DOHH2 (cell line): ENCODE results near the gene HHATL.

Experiments used
- H3F3A ChIP-seq: fragments of 200-600 bp; sonication (generic), shearing (Covaris generic); 2 replicates; pipeline ENCODE4 v1.6.0; 2016; ENCODE audit warnings: antibody characterized with exemption, mild to moderate bottlenecking; ENCODE audit not compliant: control insufficient read depth, insufficient read depth
- H3K27ac ChIP-seq: fragments of 200-600 bp; sonication (generic); 2 replicates; pipeline ENCODE4 v1.5.1; 2014; ENCODE audit warnings: low read depth, mild to moderate bottlenecking, low read length, moderate library complexity
- H3K27me3 ChIP-seq: fragments of 200-600 bp; sonication (generic); 2 replicates; pipeline ENCODE4 v1.6.1; 2014; ENCODE audit warnings: mild to moderate bottlenecking, low read length, mixed read lengths; ENCODE audit not compliant: control insufficient read depth
- H3K36me3 ChIP-seq: fragments of 200-600 bp; sonication (generic); 2 replicates; pipeline ENCODE4 v1.6.1; 2014; ENCODE audit warnings: mild to moderate bottlenecking, low read length, moderate library complexity, mixed read lengths; ENCODE audit not compliant: control insufficient read depth
- H3K4me1 ChIP-seq: fragments of 200-600 bp; sonication (generic); 2 replicates; pipeline ENCODE4 v1.6.1; 2014; ENCODE audit warnings: mild to moderate bottlenecking, low read length, mixed read lengths; ENCODE audit not compliant: control insufficient read depth
- H3K4me2 ChIP-seq: fragments of 200-600 bp; sonication (generic); 2 replicates; pipeline ENCODE4 v1.6.0; 2014; ENCODE audit warnings: mild to moderate bottlenecking, low read length, moderate library complexity
- H3K4me3 ChIP-seq: fragments of 200-600 bp; sonication (generic); 2 replicates; pipeline ENCODE4 v1.5.1; 2014; ENCODE audit warnings: mild to moderate bottlenecking, low read length, mixed read lengths
- H3K79me2 ChIP-seq: fragments of 200-600 bp; sonication (generic); 2 replicates; pipeline ENCODE4 v1.6.1; 2014; ENCODE audit warnings: mild to moderate bottlenecking, low read length, mixed read lengths; ENCODE audit not compliant: control insufficient read depth
- H3K9me2 ChIP-seq: fragments of 200-600 bp; sonication (generic); replicated peaks from 2 replicates; pipeline ENCODE4 v1.6.1; 2014; ENCODE audit warnings: mild to moderate bottlenecking, low read length, mixed read lengths; ENCODE audit not compliant: control insufficient read depth
- H3K9me3 ChIP-seq: fragments of 200-600 bp; sonication (generic); 2 replicates; pipeline ENCODE4 v1.6.1; 2014; ENCODE audit warnings: antibody characterized with exemption, low read length, mixed read lengths; ENCODE audit not compliant: control insufficient read depth, insufficient read depth
- H4K20me1 ChIP-seq: fragments of 200-600 bp; sonication (generic); 2 replicates; pipeline ENCODE4 v1.6.0; 2014; ENCODE audit warnings: low read depth, mild to moderate bottlenecking, antibody characterized with exemption, low read length, moderate library complexity; ENCODE audit not compliant: control insufficient read depth, insufficient read depth
- CTCF ChIP-seq: fragments of 200-600 bp; sonication (generic); IDR thresholded peaks from one replicate; pipeline ENCODE4 v1.5.1; 2014; ENCODE audit warnings: antibody characterized with exemption, mild to moderate bottlenecking, low read depth, low read length; ENCODE audit not compliant: poor library complexity, severe bottlenecking
- EZH2phosphoT487 ChIP-seq: fragments of 200-600 bp; sonication (generic); IDR thresholded peaks from 2 replicates; pipeline ENCODE4 v1.6.1; 2017; ENCODE audit warnings: borderline replicate concordance, mild to moderate bottlenecking, antibody characterized with exemption, low read length, moderate library complexity, mixed read lengths

The HHATL gene

DNA sequence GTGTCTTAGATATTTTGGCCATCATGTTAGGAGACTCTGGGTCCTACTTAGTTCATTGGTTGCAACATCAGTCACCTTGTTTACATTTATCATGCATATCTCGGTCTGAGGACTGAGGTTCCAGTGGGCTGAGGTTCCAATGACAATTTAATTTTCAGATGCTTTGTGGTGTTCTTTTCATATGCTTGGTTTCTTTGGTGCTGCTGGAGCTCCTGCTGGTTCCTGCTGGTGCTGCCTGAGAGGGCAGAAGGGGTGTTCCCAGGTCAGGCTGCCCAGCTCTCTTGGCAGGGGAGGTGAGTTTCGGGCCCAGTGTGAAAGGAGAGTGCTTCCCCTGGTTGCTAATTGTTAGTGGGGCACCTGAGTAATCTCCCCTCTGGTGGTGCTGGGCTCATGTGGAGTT lies 24.2 kb downstream of the HHATL start:
- no peaks in the 10 kb centered on the region; the same call in 1 of the 2 replicates for H3K9me2 ChIP-seq
- no peak overlapping the region for H3K4me3 ChIP-seq
- no peak overlapping the region for H3K4me2 ChIP-seq
- TF ChIP-seq CTCF = no peak
- H3F3A ChIP-seq = no peaks in the 10 kb centered on the region
- H3K36me3 ChIP-seq = no peaks in the 10 kb centered on the region
- H3K79me2 ChIP-seq = no peaks in the 10 kb centered on the region
- H4K20me1 ChIP-seq = no peaks in the 10 kb centered on the region
- no peaks in the 10 kb centered on the region for H3K9me3 ChIP-seq
- no peak overlapping the region for H3K27ac ChIP-seq
- H3K4me1 ChIP-seq = no peaks in the 10 kb centered on the region
- H3K27me3 ChIP-seq = peaks cover 10% of the 10 kb centered on the region

DNA sequence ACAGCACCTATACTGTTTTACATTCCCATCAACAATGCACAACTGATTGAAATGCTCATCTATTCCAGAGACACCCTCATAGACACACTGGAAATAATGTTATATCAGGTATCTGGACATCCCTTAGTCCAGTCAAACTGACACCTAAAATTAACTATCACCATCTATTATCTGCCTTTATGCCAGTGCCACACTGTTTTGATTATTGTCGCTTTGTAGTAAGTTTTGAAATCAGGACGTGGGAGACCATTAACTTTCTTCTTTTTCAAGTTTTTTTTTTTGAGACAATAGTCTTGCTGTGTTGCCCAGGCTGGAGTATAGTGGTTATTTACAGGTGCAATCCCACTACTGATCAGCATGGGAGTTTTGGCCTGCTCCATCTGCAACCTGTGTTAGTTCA lies 26.7 kb downstream of the HHATL start:
- Histone ChIP-seq H3K27me3 (peaks cover 8% of the 10 kb centered on the region), H3F3A (no peaks in the 10 kb centered on the region), H3K9me3 (no peaks in the 10 kb centered on the region; the same call in 1 of the 2 replicates), H3K27ac (no peak overlapping the region), H4K20me1 (no peaks in the 10 kb centered on the region), H3K4me1 (no peaks in the 10 kb centered on the region), H3K36me3 (no peaks in the 10 kb centered on the region), H3K4me2 (no peak overlapping the region), H3K9me2 (no peaks in the 10 kb centered on the region; the same call in 1 of the 2 replicates), H3K79me2 (no peaks in the 10 kb centered on the region), H3K4me3 (no peak overlapping the region)
- TF ChIP-seq CTCF (no peak), EZH2phosphoT487 (no peak)

DNA sequence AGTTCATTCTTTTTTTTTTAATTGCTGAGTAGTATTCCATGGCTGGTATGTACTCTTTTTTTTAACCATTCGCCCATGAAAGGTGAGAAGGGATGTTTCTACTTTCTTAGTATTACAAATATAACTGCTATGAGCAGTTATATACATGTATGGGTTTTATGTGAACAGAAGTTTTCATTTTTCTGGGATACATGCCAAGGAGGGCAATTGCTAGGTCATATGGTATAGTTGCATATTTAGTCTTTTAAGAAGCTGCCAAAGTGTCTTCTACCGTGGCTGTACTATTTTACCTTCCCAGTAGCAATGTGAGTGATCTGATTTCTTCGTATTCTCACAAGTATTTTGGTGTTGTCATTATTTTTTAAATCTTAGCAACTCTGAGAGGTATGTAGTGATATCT lies 28.5 kb downstream of the HHATL start:
- H3K36me3 ChIP-seq = no peaks in the 10 kb centered on the region
- H4K20me1 ChIP-seq = no peaks in the 10 kb centered on the region
- TF ChIP-seq EZH2phosphoT487 (no peak), CTCF (no peak)
- H3K9me3 ChIP-seq = no peaks in the 10 kb centered on the region; the same call in 1 of the 2 replicates
- H3F3A ChIP-seq = no peaks in the 10 kb centered on the region
- no peaks in the 10 kb centered on the region for H3K79me2 ChIP-seq
- H3K4me3 ChIP-seq = no peak overlapping the region
- H3K9me2 ChIP-seq = no peaks in the 10 kb centered on the region; the same call in 1 of the 2 replicates
- H3K27ac ChIP-seq = no peak overlapping the region
- peaks cover 1% of the 10 kb centered on the region; the same call in 1 of the 2 replicates for H3K27me3 ChIP-seq
- H3K4me2 ChIP-seq = no peak overlapping the region
- H3K4me1 ChIP-seq = no peaks in the 10 kb centered on the region
